ENCODE data around the gene NARS2. TPM values are rescaled to one million over a fixed set of nuclear protein-coding genes. Genes with fewer than 3 reads are reported as not detected.

Gene NARS2
- total and polyA plus RNA-seq, 9 donors: 13.2 to 24.5 (median 17.1) TPM

DNA sequence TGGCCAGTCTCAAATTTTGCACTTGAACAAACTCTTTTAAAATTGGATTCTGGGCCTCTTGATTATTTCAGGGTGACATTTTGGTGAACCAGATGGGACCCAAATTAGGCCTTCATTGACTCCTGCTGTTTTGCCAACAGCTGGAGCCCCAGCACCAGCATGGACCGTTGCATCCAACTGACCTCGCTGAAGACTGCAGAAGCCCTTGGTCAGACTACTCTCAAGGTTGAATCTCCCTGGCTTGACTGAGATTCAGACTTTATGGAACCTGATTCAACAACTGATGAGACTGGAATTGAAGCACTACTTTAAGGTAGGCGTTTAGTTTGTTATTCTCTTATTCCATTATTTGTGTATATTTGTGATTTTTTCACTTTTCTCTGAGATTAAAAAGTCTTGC is 41.7 kb downstream of the NARS2 start:
- H3K36me3 ChIP-seq: no peaks in the 10 kb centered on the region

DNA sequence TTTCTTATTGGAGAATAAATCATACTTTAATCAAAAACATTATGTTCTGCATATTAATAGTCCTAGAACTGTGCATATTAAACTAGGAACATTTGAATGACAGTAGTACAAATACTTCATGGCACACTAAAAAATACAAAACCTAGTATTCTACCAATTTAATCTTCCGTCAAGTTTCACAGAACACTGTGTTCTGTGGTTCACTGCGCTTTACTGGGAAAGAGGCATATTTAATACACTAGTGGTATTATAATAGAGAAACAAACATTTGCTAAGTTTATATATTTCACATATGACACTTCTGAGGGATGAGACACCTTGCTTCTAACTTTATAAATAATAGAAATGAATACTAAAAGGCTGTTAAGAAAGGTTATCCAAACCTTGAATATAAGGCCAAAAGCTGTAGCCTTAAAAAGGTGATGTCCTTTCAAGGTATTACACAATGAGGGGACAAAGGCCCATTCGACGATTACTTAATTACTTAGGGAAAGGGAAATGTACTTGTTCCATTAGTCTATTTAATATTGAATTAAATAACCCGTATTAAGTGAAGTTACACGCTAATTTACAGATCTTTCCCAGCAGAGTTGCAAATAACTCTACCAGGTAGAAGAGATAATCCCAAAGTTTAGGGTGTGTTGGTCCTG is 48.0 kb downstream of the NARS2 start:
- DNase-seq: no peak
- no peaks in the 10 kb centered on the region for H3K27me3 ChIP-seq
- H3K9me3 ChIP-seq: no peaks in the 10 kb centered on the region
- intact Hi-C loops (cut with DNase I): no loop called here
- no peaks in the 10 kb centered on the region for H3K36me3 ChIP-seq
- no peak overlapping the region for H3K27ac ChIP-seq
- H3K4me1 ChIP-seq (ENCODE audit: insufficient read depth): no peaks in the 10 kb centered on the region
- no peak overlapping the region for H3K4me3 ChIP-seq
- no peak for TF ChIP-seq EP300 (IDR thresholded peaks at IDR 0.05)
- TF ChIP-seq, protein P1, sequence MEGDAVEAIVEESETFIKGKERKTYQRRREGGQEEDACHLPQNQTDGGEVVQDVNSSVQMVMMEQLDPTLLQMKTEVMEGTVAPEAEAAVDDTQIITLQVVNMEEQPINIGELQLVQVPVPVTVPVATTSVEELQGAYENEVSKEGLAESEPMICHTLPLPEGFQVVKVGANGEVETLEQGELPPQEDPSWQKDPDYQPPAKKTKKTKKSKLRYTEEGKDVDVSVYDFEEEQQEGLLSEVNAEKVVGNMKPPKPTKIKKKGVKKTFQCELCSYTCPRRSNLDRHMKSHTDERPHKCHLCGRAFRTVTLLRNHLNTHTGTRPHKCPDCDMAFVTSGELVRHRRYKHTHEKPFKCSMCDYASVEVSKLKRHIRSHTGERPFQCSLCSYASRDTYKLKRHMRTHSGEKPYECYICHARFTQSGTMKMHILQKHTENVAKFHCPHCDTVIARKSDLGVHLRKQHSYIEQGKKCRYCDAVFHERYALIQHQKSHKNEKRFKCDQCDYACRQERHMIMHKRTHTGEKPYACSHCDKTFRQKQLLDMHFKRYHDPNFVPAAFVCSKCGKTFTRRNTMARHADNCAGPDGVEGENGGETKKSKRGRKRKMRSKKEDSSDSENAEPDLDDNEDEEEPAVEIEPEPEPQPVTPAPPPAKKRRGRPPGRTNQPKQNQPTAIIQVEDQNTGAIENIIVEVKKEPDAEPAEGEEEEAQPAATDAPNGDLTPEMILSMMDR (IDR thresholded peaks at IDR 0.05): no peak
- no peak for TF ChIP-seq POLR2A (IDR thresholded peaks at IDR 0.05)
- WGBS, 3 donors: 76 to 84% (median 79%) methylated on average over 6 of the region's 6 CpGs

More for the DNA sequence above, 41.7 kb downstream of the NARS2 start:
- peaks cover 3% of the 10 kb centered on the region for H3K27me3 ChIP-seq
- no peak overlapping the region for H3K4me3 ChIP-seq
- no peaks in the 10 kb centered on the region for H3K4me1 ChIP-seq (ENCODE audit: insufficient read depth)
- no peak for DNase-seq
- H3K27ac ChIP-seq: no peak overlapping the region
- WGBS, 3 donors: 77 to 90% (median 81%) methylated on average over 3 of the region's 3 CpGs
- H3K9me3 ChIP-seq: no peaks in the 10 kb centered on the region
- intact Hi-C loops (cut with DNase I): no loop called here
- TF ChIP-seq EP300 (IDR thresholded peaks at IDR 0.05) (no peak), POLR2A (IDR thresholded peaks at IDR 0.05) (no peak)
- TF ChIP-seq, protein P1 (IDR thresholded peaks at IDR 0.05): no peak

DNA sequence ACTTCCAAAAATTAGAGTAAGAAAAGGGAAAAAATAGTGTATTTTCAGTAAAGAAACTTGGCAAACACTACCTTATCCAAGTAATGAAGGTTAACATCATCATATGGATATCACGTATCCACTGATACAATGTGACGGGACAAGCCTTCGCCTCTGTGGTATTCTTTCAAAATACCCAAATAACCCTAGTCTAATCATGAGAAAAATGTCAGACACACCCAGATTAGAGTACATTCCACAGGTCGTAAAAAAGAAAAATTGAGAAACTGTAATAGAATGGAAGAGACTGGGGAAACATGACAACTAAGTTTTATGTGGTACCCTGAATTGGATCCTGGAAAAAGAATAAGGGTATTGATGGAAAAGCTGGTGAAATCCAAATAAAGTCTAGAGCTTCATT is 48.9 kb downstream of the NARS2 start:
- H3K4me1 ChIP-seq (ENCODE audit: insufficient read depth): no peaks in the 10 kb centered on the region
- no peaks in the 10 kb centered on the region for H3K9me3 ChIP-seq
- TF ChIP-seq EP300 (IDR thresholded peaks at IDR 0.05): no peak
- no peak for TF ChIP-seq POLR2A (IDR thresholded peaks at IDR 0.05)
- TF ChIP-seq, protein P1 (IDR thresholded peaks at IDR 0.05): no peak
- H3K27me3 ChIP-seq: no peaks in the 10 kb centered on the region
- intact Hi-C loops (cut with DNase I): no loop called here
- no peak for DNase-seq
- no peak overlapping the region for H3K27ac ChIP-seq
- no peaks in the 10 kb centered on the region for H3K36me3 ChIP-seq
- WGBS, 3 donors: 74 to 80% (median 79%) methylated on average over 4 of the region's 4 CpGs
- H3K4me3 ChIP-seq: no peak overlapping the region

- Histone ChIP-seq H3K4me1 (ENCODE audit: insufficient read depth) (no peaks in the 10 kb centered on the region), H3K9me3 (no peaks in the 10 kb centered on the region), H3K27ac (no peak overlapping the region), H3K27me3 (no peaks in the 10 kb centered on the region), H3K4me3 (no peak overlapping the region), H3K36me3 (no peaks in the 10 kb centered on the region)
- DNase-seq: no peak
- 95 to 100% (median 98%) methylated on average over 1 of the region's 1 CpG for WGBS, 3 donors
- intact Hi-C loops (cut with DNase I): no loop called here
- TF ChIP-seq POLR2A (IDR thresholded peaks at IDR 0.05) (no peak), EP300 (IDR thresholded peaks at IDR 0.05) (no peak)
- TF ChIP-seq, protein P1 (IDR thresholded peaks at IDR 0.05): no peak
Observed at GRCh38 chr11:78520230-78520629, 54.4 kb downstream of the NARS2 start.

Data from ovary (tissue), 9 donors.